Fibroblast of skin of right quadriceps (primary cell): ENCODE results near the gene IGLON5.

Experiments
- DNase-seq: peaks from one replicate; pipeline ENCODE4 v3.0.0-alpha.2; 2013

Gene IGLON5

DNA sequence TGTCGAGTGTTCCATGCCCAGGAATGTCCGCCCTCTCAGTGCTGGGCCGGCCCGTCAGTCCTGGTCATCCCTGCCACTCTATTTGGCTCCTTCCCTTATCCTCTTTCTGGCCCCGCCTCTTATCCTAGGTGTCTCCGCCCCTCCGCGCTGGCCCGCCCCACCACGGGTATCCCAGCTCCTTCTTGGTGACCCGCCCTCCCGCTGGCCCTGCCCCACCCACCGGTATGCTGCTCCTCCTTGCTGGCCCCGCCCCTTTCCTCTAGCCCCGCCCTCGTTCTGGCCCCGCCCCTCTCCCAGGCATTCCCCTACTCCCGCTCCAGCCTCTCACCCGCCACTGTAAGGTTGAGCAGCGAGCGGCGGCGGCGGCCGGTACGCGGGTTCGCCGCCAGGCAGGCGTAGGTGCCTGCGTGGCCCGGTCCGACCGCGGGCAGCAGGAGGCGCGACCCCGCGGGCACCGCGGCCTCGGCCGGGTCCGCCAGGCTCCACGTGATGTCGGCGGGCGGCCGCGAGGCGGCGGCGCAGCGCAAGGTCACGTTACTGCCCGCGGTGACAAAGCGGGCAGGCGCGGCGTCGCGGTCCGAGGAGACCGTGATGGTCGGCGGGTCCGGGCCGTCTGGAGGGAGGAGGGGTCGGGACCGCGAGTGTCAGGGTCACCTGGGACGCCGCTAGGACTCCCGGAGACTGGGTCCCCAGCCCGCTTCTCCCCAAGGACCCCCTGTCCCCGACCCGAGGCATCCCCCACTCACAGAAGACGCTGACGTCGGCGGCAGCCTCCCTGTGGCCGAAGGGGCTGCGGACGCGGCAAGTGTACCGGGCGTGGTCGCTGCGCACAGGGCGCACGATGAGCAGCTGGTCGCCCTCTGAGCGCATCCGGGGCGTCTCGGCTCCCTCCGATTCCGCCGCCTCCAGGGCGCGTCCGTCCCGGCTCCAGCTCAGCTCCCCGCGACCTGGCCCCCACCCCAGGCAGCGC lies 28.5 kb downstream of the IGLON5 start:
- DNase-seq = peak; percentile 95

DNA sequence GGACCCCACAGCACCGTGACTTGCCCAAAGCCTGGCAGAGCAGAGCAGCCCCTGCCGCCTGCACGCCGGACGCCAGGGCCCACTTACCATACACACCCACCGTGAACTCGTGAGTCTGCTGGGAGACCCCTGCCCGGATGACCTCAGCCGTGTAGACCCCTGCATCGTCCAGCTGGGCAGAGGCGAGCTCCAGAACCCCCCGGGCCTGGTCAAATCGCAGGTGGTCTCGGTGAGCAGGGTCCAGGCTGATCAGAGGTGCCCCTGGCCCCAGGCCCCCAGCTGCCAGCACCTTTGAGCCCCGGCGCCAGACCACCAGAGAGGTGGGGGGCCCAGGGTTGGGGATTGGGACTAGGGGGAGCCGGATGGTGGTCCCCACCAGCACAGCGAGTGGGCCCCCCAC lies 29.6 kb downstream of the IGLON5 start:
- DNase-seq = no peak

DNA sequence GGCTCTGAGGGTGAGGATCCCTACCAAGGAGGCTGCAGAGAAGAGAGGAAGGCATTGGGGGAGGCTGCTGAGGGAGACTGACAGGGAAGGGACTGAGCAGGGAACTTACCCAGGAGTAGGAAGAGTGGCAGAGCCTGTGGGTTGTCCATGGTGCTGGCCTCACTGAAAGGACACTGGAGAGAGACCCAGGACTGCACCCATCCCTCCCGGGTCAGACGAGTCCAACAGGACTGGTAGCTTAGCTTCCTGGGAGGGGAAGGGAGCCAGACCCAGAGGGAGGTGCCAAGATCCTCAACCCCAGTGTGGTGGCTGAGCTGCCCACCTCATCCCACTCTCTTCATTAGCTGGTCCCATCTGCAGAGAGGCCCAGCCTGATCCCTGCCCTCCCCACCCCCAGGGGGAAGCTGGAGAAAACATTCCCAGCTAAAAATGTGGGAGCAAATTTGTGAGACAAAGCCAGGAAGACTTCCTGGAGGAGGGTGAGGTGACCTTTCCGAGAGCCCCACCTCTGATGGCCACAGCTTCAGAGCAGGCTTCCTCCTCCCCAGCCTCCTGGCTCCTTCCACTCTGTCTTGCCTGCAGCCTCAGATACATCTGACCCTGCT lies 30.6 kb downstream of the IGLON5 start, which contains the start of gene VSIG10L:
Gene VSIG10L (minus strand): TSS at position 164 of the 605 bp plus-strand sequence. CDS start 15 bp downstream, at position 149.
- no peak for DNase-seq

DNA sequence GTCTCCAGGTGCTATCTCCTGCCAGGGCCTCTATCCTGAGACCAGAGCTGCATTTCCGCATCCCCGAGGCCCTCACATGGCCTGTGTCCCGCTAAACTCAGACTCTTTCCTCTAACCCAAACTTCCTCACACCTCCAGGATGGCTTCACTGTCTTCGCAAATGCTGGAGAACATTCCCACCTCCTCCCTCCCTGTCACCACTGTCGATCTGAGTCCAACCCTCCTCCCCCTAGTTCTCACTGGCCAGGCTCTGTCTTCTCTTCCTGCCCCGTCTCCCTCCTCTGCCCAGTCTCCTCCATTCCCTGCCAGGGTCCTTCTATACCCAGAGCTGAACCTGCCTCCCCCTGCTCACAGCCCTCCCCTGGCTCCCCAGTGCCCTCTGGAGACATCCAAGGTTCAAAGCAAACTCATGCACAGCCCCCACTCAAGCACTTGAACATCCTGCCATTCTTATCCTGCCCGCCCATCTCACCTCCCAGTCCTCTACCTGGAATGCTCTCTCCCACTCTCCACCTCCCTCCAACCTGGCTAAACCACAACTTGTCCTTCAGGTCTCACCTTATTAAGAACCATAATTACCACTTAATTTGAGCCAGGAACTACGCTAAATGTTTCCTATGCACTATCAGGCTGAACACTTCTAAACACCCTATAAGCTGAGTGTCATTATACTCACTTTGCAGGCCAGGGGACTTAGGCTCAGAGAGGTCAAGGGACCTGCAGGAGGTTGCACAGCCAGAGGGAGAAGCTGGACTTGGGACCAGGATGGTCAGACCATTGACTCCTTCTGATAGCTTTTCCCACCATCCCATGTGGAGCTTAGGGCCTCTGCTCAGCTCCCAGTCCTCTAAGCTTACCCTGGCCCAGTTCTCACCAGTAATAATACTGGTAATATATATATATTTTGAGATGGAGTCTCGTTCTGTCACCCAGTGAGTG lies 31.5 kb downstream of the IGLON5 start:
- DNase-seq = no peak

DNA sequence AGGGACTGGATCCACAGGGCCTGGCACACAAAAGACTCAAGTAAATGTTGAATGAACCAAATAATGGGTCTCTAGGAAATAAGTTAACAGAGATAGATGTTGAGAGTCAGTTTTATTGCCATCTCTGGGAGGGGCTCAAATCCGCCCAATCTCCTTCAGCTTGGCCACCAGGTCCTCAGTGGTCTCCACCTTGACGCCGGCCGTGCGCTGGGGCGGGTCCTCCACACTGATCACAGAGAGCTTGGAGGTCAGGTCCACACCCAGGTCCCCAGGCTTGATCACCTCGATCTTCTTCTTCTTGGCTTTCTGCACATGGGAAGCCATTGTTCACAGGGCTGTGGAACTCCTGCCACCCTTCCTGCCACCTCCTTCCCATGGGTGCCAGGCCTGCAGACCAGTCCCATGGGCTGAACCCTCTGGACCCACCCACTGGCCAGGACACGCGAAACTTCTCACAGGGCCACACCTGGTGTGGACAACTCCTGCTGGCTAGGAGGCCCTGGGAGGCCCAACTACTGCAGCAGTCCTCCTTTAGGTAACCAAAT lies 33.7 kb downstream of the IGLON5 start:
- no peak for DNase-seq

DNA sequence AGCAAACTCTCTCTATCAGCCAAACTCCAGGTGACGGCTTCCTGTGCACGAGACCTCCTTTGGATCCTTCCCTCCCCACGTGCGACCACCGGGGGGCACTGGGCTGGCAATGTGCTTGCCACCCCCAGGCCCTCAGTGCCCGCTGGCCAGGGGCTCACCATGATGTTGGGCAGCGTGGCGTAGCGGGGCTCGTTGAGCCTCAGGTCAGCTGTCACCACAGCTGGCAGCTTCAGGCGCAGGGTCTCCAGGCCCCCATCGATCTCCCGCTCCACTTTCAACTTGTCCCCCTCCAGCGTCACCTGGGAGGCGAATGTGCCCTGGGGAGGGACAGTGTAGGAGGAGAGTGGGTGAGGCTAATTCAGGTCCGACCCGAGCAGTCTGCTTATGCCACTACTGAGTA lies 35.3 kb downstream of the IGLON5 start:
- no peak for DNase-seq

DNA sequence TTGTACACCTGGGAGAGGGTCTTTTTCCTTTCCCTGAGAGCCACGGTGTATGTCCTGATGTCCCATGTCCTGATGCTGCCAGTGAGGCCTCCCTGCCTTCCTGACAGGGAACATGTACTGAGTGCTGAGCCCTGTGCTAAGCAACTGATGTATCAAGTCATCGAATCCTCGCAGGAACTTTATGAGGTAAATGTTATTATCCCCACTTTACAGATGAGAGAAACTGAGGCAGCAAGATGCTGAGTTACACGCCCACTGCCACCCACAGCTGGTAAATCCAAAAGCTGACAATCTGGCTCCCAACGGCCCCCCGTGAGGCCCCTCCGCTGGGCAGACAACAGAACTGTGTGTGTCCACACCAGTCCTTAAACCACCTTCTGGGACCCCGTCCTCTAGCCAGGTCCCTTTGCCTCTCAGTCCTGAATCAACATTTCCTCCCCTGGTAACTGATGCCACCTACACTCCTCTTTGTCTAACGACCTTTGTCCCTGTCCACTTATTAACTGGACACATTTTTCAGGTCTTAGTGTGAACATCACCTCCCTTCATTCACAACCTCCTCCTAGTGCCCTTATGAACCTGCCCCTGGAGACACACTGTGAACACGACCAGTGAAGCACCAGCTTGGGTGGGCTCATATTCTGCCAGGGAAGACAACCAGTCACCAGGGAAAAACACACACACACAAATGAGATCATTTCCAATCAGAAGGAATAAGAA lies 35.9 kb downstream of the IGLON5 start:
- no peak for DNase-seq

DNA sequence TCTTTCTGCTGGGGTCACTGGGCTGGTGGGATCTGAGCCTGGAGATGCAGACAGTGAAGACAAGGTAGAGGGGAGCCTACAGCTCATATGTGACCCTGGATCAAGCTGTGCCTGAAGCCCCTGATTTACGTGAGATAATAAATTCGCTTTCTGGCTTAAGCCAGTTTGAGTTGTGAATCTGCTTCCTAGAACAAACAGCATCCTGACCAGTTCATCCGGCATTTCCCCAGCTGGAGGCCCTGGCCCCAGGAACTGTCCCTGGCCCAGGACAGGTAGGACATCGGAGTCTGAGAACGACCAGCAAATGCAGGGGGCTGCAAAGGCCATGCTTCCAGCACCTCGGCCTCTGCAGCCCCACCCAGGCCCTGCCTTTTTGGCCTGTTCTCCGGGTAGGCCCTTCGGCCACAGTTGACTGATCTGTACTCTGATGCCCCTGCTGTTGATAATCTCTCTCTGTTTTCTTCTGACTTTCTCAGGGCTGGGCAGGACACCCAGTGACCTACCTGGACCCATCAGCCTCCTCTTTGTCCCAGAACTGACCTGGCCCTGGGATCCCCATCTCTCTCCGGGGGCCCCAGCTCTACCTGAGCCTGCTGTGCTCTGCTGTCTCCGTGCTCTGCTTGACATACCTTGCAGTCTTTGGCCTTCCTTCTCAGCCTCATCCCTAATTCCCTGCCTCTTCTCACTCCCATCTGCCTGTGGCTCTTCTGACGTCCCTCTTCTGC lies 40.0 kb downstream of the IGLON5 start:
- DNase-seq = no peak

DNA sequence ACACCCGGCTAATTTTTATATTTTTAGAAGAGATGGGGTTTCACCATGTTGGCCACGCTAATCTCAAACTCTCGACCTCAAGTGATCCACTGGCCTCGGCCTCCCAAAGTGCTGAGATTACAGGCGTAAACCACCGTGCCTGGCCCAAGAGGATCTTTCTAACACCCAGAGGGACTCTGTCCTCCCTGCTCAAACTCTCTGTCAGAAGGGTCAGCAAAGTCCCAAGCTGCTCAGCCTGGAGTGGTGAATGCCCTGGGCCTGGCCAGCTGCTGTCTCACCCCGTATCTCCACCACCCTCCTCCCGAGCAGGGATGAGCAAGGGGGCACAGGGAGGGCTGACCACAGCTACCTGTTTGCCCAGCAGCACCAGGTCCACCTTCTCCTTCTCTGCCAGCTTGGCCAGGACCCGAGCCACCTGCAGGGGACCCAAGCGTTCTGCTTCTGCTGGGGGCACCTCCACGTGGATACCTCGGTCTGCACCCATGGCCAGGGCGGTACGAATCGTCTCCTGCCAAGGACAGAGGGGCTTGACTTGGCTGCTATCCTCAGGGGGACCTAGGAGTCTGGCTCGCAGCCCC lies 41.4 kb downstream of the IGLON5 start:
- DNase-seq = no peak

DNA sequence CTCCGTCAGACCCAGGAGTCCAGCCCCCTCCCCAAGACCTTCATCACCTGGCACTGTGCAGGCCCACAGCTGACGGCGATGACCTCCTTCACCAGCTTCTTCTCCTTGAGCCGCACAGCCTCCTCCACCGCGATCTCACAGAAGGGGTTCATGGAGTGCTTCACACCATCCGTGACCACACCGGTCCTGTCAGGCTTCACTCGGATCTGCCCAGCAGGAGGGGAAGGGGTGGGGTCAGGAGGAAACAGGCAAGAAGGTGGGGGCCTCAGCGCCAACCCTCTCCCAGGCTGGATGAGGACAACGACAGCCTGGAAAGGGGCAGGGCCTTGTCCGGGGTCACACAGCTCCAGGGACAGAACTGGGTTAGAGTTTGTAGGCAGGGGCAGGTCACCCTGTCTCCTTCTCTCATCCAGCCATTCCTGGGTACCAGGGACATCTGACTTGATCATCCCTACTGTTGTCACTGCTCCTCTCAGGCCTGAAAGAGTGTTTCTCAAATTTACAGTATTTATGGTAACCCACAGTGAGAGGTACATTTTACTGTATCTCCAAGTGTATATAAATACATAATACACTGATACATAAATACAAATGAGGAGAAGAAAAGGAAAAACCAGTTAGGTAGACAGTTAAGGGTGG lies 42.8 kb downstream of the IGLON5 start:
- DNase-seq = no peak

DNA sequence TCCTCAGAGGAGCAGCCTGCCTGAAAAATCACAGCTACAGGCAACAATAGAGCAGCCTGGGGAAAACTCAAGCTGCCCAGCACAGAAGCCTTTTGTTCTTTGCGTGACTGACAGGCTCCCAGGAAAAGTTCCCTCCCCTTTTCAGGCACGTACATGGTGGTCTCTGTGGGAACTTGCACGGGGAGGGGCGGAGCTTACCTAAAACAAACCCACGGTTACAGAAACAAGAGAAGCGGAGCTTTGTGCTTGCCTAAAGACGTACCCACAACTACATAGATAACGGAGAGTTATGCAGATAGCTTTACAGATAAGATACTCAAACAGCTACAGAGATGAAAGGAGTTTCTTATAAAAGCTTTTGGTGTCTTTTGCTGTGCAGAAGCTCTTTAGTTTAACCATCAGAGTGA lies 43.3 kb downstream of the IGLON5 start:
- no peak for DNase-seq

DNA sequence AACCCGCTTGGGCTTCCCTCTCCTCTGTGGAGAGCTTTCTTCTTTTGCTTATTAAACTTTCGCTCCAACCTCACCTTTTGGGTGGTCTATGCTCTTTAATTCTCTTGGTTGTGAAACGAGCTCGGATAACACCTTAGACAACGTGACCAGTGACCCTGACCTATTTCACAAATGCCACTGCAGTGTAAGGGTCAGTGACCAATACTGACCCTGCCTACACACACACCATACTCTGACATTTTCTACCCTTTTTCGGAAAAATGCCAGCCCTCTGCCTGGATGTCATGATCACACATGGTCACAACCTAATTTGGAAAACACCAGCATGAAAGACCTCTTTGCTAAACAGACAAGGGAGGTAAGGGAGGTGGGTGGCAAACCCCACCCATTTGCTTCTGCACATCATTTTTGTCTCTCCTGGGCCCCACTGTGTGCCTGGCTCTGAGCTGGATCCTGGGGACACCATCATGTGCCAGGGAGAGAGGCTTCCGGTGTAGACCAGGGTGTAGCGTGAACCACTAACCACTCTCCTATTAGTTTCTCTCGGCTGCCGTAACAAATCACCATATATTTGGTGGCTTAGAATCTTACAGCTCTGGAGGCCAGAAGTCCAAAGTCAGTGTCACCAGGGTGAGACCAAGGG lies 44.8 kb downstream of the IGLON5 start:
- DNase-seq = no peak

DNA sequence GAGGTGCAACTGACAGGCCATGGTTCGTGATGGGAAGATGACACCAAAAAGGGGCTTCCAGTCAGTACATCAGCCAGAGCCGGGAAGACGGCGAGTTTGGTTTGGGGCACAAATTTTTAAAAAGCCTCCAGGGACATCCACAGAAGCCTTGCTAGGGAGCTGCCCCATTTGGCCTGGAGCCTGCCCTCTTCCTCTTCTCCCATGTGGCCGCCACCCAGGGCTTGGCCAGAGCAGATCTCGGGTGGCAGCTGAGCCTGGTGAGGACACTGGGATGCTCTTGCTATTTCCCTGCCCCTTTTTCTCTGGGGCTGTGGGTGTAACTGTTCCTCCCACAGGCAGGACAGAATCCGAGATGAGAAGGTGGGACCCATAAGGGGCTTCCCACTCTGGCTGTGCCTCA lies 46.5 kb downstream of the IGLON5 start:
- no peak for DNase-seq

DNA sequence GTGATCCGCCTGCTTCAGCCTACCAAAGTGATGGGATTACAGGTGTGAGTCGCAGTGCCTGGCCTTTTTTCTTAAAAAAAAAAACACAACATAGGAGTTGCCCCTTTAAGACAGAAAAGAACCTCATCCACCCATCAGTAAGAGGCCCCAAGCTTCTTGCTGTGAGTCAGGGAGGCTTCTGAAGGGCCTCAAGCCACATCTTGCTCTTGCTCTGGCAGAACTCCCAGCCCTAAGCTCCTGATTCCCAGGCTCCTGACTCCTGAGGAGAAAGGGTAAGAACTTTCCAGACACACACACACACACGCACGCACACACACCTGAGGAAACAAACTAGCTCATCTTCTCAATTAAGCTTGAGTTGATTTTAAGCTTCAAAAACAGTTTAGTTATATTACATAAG lies 47.9 kb downstream of the IGLON5 start:
- DNase-seq = peak; percentile 80

DNA sequence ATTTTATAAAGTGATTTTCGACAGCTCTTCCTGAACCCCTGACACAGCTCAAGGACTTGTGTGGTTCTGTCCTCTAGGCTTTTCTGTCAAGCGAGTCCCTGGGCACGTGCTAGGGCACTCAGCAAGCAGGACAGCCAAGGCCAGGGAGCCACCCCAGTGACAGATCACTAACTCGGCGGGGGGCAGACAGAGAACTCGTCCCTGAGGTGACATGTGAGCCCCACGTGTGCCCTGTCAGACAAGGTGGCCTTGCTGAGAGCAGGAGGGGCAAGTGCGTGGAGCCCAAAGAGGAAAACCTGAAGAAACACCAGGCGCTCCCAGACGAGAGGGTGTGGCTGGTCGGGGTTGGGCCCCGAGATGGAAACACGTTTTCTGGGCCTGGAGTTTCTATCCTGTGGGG lies 49.8 kb downstream of the IGLON5 start:
- no peak for DNase-seq

DNA sequence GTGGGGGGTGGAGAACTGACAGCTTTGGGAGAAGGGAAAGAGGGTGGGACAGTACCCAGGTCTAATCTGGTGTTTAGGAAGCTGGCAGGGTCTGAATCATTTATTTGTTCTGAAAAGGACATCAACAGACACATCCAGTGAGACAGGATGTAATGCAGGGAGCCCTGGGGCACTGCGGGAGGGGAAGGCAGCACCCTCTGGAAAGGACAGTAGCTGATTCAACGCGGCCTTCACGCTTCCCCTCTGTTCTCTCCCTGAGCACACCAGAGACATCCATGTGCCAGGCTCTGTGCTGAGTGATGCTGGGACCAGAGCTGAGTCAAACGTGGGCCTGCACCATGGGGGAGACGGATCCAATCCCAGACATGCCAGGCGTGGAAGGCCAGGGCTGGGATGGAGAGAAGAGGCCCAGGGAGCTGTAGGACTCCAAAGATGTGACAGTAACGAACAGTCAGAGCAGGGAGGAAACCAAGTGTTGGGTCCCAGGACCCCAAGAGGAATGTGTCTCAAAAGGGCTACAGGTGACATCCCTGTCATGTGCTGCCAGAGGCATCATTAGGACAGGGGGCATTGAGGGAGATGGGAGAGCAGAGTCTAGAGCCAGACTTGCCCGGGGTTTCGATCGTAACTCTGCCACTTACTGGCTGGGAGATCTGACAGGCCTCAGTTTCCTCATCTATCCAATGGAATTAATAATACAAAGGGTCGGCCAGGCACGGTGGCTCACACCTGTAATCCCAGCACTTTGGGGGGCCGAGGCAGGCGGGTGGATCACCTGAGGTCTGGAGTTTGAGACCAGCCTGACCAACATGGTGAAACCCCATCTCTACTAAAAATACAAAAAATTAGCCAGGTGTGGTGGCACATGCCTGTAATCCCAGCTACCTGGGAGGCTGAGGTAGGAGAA lies 53.0 kb downstream of the IGLON5 start:
- no peak for DNase-seq

DNA sequence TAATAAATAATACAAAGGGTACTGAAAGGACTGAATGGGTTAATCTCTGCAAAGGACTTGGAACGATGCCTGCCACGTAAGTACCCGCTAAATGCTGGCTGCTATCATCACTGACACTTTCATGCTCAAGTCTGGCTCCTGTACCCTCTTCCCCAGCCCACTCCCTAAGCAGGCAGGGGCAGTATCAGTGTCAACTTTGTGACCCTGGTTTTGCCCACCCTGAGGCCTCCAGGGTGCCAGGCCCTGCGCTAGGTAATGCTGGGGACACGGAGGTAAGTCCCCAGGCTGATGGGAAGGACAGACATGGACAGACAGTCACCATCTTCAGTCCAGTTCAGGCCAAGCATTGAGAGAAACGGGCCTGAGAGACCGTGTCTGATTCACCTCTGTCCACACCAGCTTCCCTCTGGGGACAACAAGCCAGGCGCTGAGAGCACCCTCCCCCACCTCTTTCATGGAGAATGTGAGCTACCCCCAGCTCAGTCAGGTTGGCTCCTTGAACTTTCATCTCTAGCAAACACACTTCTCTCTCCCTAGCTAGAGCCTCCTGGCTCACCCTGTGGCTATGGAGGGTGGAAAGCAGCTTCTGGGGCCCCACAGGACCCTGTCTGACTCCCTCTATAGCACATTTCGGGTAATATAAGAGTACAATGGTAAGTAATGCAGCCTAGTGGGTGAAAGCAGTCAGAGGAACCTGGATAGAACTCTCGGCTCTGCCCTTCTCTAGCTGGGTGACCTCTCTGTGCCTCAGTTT lies 53.9 kb downstream of the IGLON5 start:
- DNase-seq = peak; percentile 39

DNA sequence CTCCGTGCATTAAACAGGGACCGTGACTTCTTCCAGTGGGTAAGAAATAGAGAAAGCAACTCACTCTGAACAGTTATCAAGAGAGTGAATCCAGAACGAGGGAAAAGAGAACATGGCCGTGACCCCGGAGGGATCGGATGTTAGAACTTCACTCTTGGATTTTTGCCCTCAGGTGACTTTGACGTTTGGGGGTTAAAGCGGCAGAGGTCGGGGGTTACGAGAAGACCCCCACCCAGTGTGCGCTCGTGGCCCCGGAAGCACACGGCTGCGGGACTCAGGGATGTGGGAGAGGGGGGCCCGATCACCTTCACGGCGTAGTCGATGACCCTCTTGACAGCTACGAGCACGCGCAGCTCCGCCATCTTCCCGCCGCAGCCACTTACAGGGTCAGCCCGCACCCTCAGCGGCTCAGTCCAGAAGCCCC lies 54.5 kb downstream of the IGLON5 start, which contains the start of gene ETFB:
Gene ETFB (minus strand): TSS at position 424 of the 424 bp plus-strand sequence. CDS start 62 bp downstream, at position 362.
- DNase-seq = no peak
